HG02973 (cell line): Measurements from ENCODE around the gene NMNAT3.
"Not testable (repeated sequence)": the region's sequence is repeated elsewhere in the genome, so short reads cannot be mapped to it uniquely, and the experiment has no call there.

Experiments
- ATAC-seq: cut with Tn5 transposase; IDR thresholded peaks from one replicate; pipeline ENCODE4 v1.9.1; 2021; ENCODE audit warnings: moderate library complexity; ENCODE audit not compliant: unreplicated experiment

NMNAT3 gene

DNA sequence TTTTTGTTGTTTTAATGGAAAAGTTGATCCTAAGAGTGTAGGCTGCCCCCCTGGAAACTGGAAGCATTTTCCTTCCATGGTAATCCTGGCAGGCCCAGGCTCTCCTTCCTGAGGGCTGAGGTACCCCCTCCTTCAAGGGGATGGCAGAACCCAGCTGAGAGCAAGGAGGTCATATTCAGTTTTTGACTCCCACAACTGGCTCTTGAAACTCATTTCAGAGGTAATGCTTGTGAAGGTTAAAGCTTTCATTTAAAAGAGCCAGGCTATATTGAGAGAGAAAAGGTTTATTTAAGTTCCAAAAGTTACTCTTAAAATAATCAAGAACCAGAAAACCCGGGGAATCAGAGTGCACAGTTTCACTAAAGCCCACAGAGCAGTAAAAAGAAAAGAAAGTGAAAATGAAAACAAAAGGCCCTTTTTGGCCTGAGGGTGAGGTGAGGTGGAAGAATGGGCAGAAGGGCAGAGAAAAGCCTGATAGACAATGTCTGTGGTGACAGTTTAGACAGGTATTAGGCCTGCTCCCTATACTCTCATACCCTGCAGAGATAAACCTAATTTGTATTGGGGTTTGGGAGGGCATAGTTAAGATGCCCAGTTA is 91.3 kb downstream of the NMNAT3 start:
- ATAC-seq: peak; percentile 90

GRCh38 chr3:139585820-139586219 is 92.0 kb downstream of the NMNAT3 start:
- ATAC-seq: no peak

DNA sequence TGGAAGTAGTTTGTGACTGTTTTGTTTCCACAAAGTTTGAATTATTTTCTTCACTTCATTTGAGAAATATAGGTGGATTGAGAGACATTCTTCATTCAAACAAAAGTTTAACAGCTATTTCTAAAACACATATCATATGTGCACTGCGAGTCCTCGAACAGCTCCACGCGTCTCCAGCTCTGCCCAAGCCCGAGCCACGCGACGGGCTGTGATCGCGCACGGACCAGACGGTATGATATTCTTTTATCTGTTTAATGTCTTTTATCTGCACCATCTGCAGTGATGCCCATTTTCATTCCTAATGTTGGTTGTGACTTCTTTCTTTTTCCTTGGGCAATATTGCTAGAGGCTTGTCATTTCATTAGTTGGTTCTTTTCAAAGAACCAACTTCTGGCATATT is 94.1 kb downstream of the NMNAT3 start:
- ATAC-seq: not testable (repeated sequence)

GRCh38 chr3:139578783-139579182 is 99.0 kb downstream of the NMNAT3 start:
- no peak for ATAC-seq

- ATAC-seq: no peak
These were observed 99.9 kb downstream of the NMNAT3 start for GRCh38 chr3:139577909-139578308.

DNA sequence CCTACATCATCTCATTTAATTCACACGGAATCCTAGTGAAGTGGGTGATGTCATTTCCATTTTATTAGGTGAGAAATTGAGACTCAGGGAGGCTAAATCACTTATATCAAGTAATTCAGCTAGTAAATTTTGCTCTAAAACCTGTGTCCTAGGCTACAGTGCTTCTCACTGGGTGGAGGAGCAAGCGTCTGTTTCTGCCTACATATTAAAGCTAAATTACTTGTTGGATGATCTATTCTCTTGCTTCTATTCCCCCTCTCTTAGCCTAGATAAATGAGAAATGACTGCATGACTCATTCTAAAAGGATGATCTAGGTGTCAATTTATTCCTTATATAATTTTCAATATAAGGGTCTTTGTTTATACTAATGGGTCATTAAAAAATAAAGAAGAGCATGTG is 100.4 kb downstream of the NMNAT3 start:
- ATAC-seq: no peak

- no peak for ATAC-seq
These were observed 103.5 kb downstream of the NMNAT3 start for GRCh38 chr3:139574026-139574947.

DNA sequence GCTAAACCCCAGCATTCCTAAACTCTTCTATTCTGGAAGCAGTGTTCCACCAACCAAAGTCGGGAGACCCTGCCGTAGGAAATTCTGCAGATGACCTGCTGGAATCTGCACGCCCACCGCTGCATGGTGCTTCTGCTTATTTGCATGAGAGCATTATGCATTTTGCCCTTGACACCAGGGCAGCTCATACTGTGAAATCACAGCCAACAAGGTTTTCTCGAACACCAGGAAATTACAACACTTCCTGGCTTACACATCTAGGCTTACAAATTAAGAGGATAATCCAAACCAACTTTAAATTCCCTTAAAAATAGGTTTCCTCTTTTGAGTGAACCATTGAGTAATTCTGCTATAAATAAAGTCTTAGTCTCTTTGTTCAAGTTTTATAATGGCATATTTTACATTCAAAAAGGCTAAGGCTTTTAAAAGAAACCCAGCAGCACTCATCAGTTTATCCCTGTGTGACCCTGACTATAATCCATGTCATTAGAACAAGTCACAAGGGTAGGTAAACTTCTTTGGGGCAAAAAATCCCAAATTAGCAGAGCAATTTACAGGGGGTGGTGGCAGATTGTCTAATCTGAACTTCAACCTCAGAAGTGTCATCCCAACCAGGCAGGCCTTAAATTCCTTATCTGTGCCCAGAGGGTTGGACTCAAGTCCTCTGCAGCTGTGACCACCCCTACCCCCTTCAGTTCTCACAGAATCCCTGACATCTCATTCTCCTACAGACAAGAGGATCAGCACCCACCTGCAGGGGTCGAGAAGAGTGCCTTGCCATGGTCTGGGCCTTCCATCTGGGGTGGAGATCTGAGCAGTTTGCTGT is 104.7 kb downstream of the NMNAT3 start:
- ATAC-seq: no peak

GRCh38 chr3:139571711-139572110 is 106.1 kb downstream of the NMNAT3 start:
- ATAC-seq: no peak

GRCh38 chr3:139564294-139564861 is 113.4 kb downstream of the NMNAT3 start:
- ATAC-seq: no peak

DNA sequence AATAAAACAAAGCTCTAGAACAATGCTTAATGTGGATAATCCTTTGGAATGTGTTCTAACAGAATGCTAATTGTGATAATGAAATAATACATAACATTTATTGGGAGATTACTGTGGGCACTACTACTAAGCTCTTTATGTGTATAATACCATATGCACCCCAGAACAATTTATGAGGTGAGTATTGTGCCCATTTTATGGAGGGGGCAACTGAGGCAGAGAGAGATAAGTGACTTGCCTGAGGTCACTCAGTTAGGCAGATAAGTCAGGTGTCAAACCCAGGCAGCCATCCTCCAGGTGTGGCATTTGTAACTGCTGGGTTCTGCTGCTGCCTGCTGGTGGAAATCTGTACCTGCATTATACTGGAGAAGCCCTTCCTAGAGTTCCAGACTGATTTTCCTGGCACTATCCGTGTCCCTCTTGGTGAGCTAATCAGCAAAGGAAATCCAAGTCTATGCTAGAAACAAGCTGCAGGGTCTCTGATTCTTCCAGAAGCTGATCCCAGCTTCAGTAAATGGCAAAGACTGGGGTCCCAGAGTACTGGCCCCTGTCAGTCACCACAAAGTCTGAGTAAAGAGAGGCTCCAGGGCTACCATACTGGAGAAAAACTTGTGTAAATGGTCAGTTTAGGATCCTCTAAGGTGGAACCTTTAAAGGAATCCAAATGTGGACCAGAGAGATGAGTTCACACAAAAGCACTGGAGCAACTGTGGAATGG is 115.7 kb downstream of the NMNAT3 start:
- ATAC-seq: no peak

- no peak for ATAC-seq
These were observed 116.4 kb downstream of the NMNAT3 start for GRCh38 chr3:139561255-139561817.

- no peak for ATAC-seq
These were observed 117.4 kb downstream of the NMNAT3 start for GRCh38 chr3:139560411-139560810.

GRCh38 chr3:139559541-139559940 is 118.2 kb downstream of the NMNAT3 start:
- ATAC-seq: no peak

DNA sequence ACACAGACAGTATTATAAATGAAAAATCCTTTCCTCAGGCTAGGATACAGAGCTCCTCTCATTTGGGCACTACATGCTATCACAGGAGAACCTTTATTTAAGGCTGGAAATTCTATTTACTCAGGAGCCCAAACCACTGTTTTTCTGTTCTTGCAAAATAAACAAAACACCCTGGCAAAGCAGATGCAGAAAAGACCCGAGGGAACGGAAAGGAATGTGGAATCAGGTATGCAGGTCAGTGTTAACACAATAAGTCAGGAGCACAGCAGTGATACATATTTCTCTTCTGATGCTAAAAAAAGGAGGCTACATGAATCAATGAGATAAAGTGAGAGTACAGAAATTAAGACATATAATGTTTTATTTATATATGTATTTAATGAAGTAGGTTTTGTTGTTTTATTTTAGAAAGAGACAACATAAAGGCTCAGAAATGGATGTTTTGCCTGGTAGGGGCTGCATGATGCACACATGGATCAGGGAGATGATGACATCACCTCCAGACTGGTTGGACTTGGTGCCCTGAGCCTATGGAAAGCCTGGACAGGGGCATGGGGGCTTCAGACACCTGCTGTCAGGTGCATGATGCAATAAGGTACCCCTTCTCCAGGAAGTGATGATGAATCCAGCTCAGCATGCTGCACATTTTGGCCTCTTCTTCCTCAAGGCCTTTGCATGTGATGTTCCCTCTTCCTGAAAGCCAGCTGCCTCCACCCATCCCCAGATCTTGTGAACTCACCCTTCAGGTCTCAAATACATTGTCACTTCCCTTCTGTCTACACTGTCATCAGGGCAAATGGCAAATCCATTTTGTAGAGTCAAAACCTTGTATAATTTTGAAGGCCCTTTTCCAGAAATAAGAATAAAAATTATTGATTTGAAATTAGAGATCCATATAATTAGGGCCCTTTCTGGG is 119.2 kb downstream of the NMNAT3 start:
- no peak for ATAC-seq

DNA sequence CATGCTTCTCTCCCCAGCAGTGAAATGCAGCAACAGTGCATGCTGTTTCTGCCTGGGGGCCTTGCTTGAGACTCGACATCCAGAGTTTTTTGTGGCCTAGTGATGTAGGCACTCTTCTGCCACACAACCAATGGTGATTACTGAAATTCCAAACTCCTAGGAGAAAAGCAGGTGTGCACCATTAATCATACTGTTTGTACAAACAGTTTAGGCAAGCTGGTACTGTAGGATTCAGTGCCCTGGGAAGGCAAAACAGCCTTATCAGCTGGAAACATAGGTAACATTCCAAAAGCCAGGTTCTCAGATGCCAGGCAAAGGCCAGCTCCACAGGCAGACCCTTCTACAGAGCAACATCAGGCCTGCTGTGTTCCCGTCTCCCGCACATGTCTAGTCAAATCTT is 120.7 kb downstream of the NMNAT3 start:
- ATAC-seq: no peak

- ATAC-seq: no peak
These were observed 122.5 kb downstream of the NMNAT3 start for GRCh38 chr3:139555249-139555648.

GRCh38 chr3:139554628-139555027 is 123.1 kb downstream of the NMNAT3 start:
- no peak for ATAC-seq
